ENCODE results near the gene ELOVL1. TPM values are rescaled to one million over a fixed set of nuclear protein-coding genes. Genes with fewer than 3 reads are reported as not detected.

The ELOVL1 gene
- total and polyA plus RNA-seq, 10 of the 15 experiments (the other 5 are each of a cell fraction or from before 2014, with no cell fraction given), result 58.5 to 139 (median 89.8) TPM

- no peak for TF ChIP-seq BCLAF1 (IDR thresholded peaks at IDR 0.05)
- TF ChIP-seq, protein P1, sequence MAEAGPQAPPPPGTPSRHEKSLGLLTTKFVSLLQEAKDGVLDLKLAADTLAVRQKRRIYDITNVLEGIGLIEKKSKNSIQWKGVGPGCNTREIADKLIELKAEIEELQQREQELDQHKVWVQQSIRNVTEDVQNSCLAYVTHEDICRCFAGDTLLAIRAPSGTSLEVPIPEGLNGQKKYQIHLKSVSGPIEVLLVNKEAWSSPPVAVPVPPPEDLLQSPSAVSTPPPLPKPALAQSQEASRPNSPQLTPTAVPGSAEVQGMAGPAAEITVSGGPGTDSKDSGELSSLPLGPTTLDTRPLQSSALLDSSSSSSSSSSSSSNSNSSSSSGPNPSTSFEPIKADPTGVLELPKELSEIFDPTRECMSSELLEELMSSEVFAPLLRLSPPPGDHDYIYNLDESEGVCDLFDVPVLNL (IDR thresholded peaks at IDR 0.05; ENCODE audit: low read depth, low read length), result no peak
- TF ChIP-seq SP1 (IDR thresholded peaks at IDR 0.05; ENCODE audit: low read depth, low read length), result peak; percentile 68
- TF ChIP-seq CTCF (IDR thresholded peaks at IDR 0.05 in 2 of 3, conservative IDR thresholded peaks at IDR 0.05 in 1 of 3; ENCODE audit: control insufficient read depth in 2 of 3, extremely low read depth in 1 of 3, insufficient read depth in 1 of 3, low read depth in 3 of 3, low read length in 3 of 3), result no peak
- peak; percentile 22 for TF ChIP-seq RELA (IDR thresholded peaks at IDR 0.05; ENCODE audit: borderline replicate concordance, partially characterized antibody)
- TF ChIP-seq ZNF24 (IDR thresholded peaks at IDR 0.05), result no peak
- no peak for TF ChIP-seq TCF3 (IDR thresholded peaks at IDR 0.05; ENCODE audit: borderline replicate concordance, insufficient read depth, low read depth, low read length)
- no peak for TF ChIP-seq KAT2A (conservative IDR thresholded peaks at IDR 0.05; ENCODE audit: control insufficient read depth, low read depth, low read length)
- TF ChIP-seq SREBF2 (IDR thresholded peaks at IDR 0.05; ENCODE audit: low read length), result no peak
- TF ChIP-seq RUNX3 (IDR thresholded peaks at IDR 0.05; ENCODE audit: low read length), result peak; percentile 51; the same call in 1 of the 2 replicates
- peak; percentile 81 for TF ChIP-seq IKZF1 (conservative IDR thresholded peaks at IDR 0.05)
- TF ChIP-seq BHLHE40 (IDR thresholded peaks at IDR 0.05; ENCODE audit: borderline replicate concordance in 1 of 2, low read depth in 2 of 2, low read length in 1 of 2), result peak; percentile 50 to 74; a peak in 3 of 4 replicates
- TF ChIP-seq MEF2A (IDR thresholded peaks at IDR 0.05; ENCODE audit: insufficient read depth, low read depth, low read length), result no peak
- TF ChIP-seq RFX5 (IDR thresholded peaks at IDR 0.05; ENCODE audit: low read depth, low read length), result no peak
- no peak for TF ChIP-seq FOXK2 (IDR thresholded peaks at IDR 0.05)
- TF ChIP-seq, protein P2, sequence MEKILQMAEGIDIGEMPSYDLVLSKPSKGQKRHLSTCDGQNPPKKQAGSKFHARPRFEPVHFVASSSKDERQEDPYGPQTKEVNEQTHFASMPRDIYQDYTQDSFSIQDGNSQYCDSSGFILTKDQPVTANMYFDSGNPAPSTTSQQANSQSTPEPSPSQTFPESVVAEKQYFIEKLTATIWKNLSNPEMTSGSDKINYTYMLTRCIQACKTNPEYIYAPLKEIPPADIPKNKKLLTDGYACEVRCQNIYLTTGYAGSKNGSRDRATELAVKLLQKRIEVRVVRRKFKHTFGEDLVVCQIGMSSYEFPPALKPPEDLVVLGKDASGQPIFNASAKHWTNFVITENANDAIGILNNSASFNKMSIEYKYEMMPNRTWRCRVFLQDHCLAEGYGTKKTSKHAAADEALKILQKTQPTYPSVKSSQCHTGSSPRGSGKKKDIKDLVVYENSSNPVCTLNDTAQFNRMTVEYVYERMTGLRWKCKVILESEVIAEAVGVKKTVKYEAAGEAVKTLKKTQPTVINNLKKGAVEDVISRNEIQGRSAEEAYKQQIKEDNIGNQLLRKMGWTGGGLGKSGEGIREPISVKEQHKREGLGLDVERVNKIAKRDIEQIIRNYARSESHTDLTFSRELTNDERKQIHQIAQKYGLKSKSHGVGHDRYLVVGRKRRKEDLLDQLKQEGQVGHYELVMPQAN (conservative IDR thresholded peaks at IDR 0.05), result peak; percentile 62
- TF ChIP-seq HDAC2 (IDR thresholded peaks at IDR 0.05), result no peak
- TF ChIP-seq NR2C1 (IDR thresholded peaks at IDR 0.05), result peak; percentile 98
- TF ChIP-seq YBX1 (IDR thresholded peaks at IDR 0.05), result no peak
- no peak; the same call in 1 of the 2 replicates for TF ChIP-seq RB1 (IDR thresholded peaks at IDR 0.05; ENCODE audit: borderline replicate concordance)
- no peak for TF ChIP-seq JUNB (IDR thresholded peaks at IDR 0.05)
Measured at GRCh38 chr1:43389326-43390313, 21.8 kb upstream of the ELOVL1 start, which contains the start of the genes MED8 and SZT2 (continued).
